Right lobe of liver (tissue), 6 donors: ENCODE measurements around the gene TSPAN18. TPM values are rescaled to one million over a fixed set of nuclear protein-coding genes. Genes with fewer than 3 reads are reported as not detected.

Experiments used
- ATAC-seq, 4 donors: fragments of 200-7000 bp; cut with Tn5 transposase; one replicate each; pipeline ENCODE4 v1.9.1; 2020; ENCODE audit warnings: mild to moderate bottlenecking in 4 of 4, moderate library complexity in 4 of 4
- DNase-seq, 3 donors: peaks; one replicate each; pipeline ENCODE4 v3.0.0-alpha.2; 2020
- H3K27ac ChIP-seq, 3 donors: fragments of 200-600 bp; one replicate each; pipeline ENCODE4 v1.8.0; 2022
- H3K27me3 ChIP-seq, 2 donors: fragments of 200-600 bp; one replicate each; pipeline ENCODE4 v1.8.0; 2022
- H3K36me3 ChIP-seq, 4 donors: fragments of 200-600 bp; sonication (generic) in 1 of 4; one replicate each; pipeline versions ENCODE4 v1.5.1 to v1.8.0; 2017 to 2022; ENCODE audit warnings: control low read depth in 1 of 4
- H3K4me1 ChIP-seq, 4 donors: fragments of 200-600 bp; sonication (generic) in 1 of 4; one replicate each; pipeline versions ENCODE4 v1.5.1 to v1.8.0; 2017 to 2022; ENCODE audit warnings: control low read depth in 1 of 4
- H3K4me3 ChIP-seq, 3 donors: fragments of 200-600 bp; one replicate each; pipeline ENCODE4 v1.8.0; 2022
- H3K9me3 ChIP-seq, 4 donors: fragments of 200-600 bp; sonication (generic) in 1 of 4; one replicate each; pipeline versions ENCODE4 v1.5.1 to v1.8.0; 2017 to 2022; ENCODE audit warnings: control low read depth in 1 of 4
- CTCF ChIP-seq, 4 donors: fragments of 200-600 bp in 3 of 4; fragments of 450-650 bp in 1 of 4; IDR thresholded peaks; one replicate each; pipeline versions ENCODE4 v1.5.1 to v1.8.0; 2016 to 2022; ENCODE audit warnings: antibody characterized with exemption in 4 of 4, mild to moderate bottlenecking in 2 of 4
- POLR2A ChIP-seq: fragments of 450-650 bp; IDR thresholded peaks from one replicate; pipeline ENCODE4 v1.6.1; 2017; ENCODE audit warnings: antibody characterized with exemption, mild to moderate bottlenecking
- WGBS: methylation state at CpG from one replicate; pipeline ENCODE4 v1.1.6; 2018; ENCODE audit warnings: low coverage, low lambda C conversion rate; ENCODE audit not compliant: insufficient coverage; ENCODE audit errors: missing lambda C conversion rate; 5-methylcytosine and 5-hydroxymethylcytosine counted together
- intact Hi-C, 2 donors: fragments of 100-400 bp; cut with DNase I; formaldehyde crosslinking; loops; one replicate each; pipeline versions ENCODE4 v1.11.2 to v1.14.1; 2022
- total RNA-seq, 6 experiments: library from RNA; depleted of rRNA in 2 of 6; stranded (reverse); fragments of >200 nt in 2 of 6; fragmentation: NEBNext Ultra II Directional in 3 of 6; extraction: Animal tissue kit (Norgen Biotek cat#: 25700) in 3 of 6; gene quantifications; one replicate each; pipeline versions ENCODE4 v1.1.0 to v1.2.4, GENCODE V29; 2016 to 2023
- donor health status: DM: no; HTN: yes; CAD: no.
- donor health status: DM: no; HTN: no; CAD: no.
- donor health status: DM: no; HTN: no; CAD: no.
- donor health status: DM: no; HTN: yes; CAD: no.
- donor health status: DM: no; HTN: yes; CAD: no.

TSPAN18 gene
- total RNA-seq, 6 experiments from 2014 or later: 3.4 to 10.6 (median 5.3) TPM

DNA sequence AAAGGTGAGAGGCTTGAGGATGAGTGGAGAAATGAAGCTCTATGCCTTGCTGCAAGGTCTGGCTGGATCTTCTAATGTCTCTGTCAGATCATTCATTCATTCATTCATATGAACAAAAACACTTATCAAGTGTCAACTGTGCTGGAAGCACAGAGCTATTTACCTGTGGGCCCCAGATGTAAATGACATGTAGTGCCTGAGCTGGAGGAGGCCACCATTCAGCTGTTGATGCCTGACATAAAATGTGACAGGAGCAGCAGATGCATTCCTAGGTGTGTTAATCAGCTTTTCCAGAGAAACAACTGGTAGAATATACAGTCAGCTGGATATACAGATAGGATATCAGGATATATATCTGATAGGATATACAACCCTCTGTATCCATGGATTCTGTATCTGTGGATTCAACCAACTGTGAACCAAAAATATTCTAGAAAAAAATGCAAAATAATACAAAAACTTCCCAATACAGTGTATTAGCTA is 44.5 kb downstream of the TSPAN18 start:
- no peak overlapping the region for H3K27ac ChIP-seq
- DNase-seq (no peak), ATAC-seq (no peak)
- intact Hi-C loops: loop anchor here (10.0 kb wide), 1 partner anchor 146 kb away; no protein-coding TSS in a partner anchor
- no peaks in the 10 kb centered on the region for H3K9me3 ChIP-seq
- no peaks in the 10 kb centered on the region for H3K4me1 ChIP-seq
- H3K27me3 ChIP-seq: no peaks in the 10 kb centered on the region
- no peak for TF ChIP-seq CTCF (IDR thresholded peaks at IDR 0.05)
- no peak for TF ChIP-seq POLR2A
- no peaks in the 10 kb centered on the region for H3K36me3 ChIP-seq
- no peak overlapping the region for H3K4me3 ChIP-seq

- ATAC-seq (no peak), DNase-seq (no peak)
- WGBS: 77% methylated on average over 3 of the region's 3 CpGs
- no peaks in the 10 kb centered on the region for H3K36me3 ChIP-seq
- H3K4me3 ChIP-seq: no peak overlapping the region
- no peak overlapping the region for H3K27ac ChIP-seq
- TF ChIP-seq CTCF (IDR thresholded peaks at IDR 0.05) (no peak), POLR2A (no peak)
- intact Hi-C loops: loop anchor here (10.0 kb wide), 1 partner anchor 147 kb away; no protein-coding TSS in a partner anchor
- no peaks in the 10 kb centered on the region for H3K27me3 ChIP-seq
- no peaks in the 10 kb centered on the region for H3K9me3 ChIP-seq
- no peaks in the 10 kb centered on the region for H3K4me1 ChIP-seq
These were observed 45.1 kb downstream of the TSPAN18 start for GRCh38 chr11:44771841-44772240.

DNA sequence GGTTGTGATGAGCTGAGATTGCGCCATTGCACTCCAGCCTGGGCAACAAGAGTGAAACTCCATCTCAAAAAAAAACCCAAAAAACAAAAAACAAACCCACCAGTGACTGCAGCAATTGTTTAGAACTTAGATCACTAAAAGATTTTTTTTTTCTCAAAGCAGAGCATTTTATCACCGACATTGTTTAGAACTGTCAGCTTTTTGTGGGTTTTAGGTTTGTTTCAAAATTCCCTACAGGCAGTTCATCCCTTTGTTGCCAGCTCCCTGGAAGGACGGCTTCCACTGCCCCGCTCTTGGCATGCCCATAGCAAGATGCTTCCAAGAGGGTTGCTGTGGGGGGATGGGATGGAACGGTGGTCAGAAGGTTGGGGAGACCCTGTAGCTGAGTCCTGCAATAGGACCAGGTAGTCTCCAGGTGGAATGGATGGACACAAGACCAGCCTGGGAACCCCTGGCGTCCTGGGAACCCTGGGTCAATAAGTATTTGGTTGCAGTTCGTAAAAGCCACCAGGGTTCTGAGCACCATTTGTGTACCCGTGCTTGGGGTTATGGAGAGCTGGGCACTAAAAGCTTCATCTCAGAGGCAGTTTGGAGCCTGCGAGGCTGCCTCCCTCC is 46.7 kb downstream of the TSPAN18 start:
- H3K4me3 ChIP-seq: no peak overlapping the region
- H3K9me3 ChIP-seq: no peaks in the 10 kb centered on the region
- H3K36me3 ChIP-seq: no peaks in the 10 kb centered on the region
- H3K27ac ChIP-seq: no peak overlapping the region
- no peaks in the 10 kb centered on the region for H3K4me1 ChIP-seq
- intact Hi-C loops: loop anchor here (10.0 kb wide), 1 partner anchor 149 kb away; no protein-coding TSS in a partner anchor
- no peak for ATAC-seq
- DNase-seq: peak in 1 of 3 donors; percentile 23
- no peaks in the 10 kb centered on the region for H3K27me3 ChIP-seq
- 60% methylated on average over 6 of the region's 9 CpGs for WGBS
- TF ChIP-seq CTCF (IDR thresholded peaks at IDR 0.05) (no peak), POLR2A (no peak)

GRCh38 chr11:44774108-44774507 is 47.3 kb downstream of the TSPAN18 start:
- H3K27ac ChIP-seq: no peak overlapping the region
- H3K36me3 ChIP-seq: no peaks in the 10 kb centered on the region
- H3K27me3 ChIP-seq: no peaks in the 10 kb centered on the region
- H3K9me3 ChIP-seq: no peaks in the 10 kb centered on the region
- no peak for TF ChIP-seq POLR2A
- no peak for TF ChIP-seq CTCF (IDR thresholded peaks at IDR 0.05)
- WGBS: 21% methylated on average over 2 of the region's 2 CpGs
- no peaks in the 10 kb centered on the region for H3K4me1 ChIP-seq
- ATAC-seq: no peak
- DNase-seq: peak in 1 of 3 donors; percentile 34
- no peak overlapping the region for H3K4me3 ChIP-seq
- intact Hi-C loops: loop anchor here (10.0 kb wide), 1 partner anchor 149 kb away; no protein-coding TSS in a partner anchor
